HG03039 (cell line): ENCODE results near the gene CREB3L1.

Experiments used
- ATAC-seq: cut with Tn5 transposase; IDR thresholded peaks from one replicate; pipeline ENCODE4 v1.9.1; 2021; ENCODE audit warnings: mild to moderate bottlenecking, moderate library complexity; ENCODE audit not compliant: unreplicated experiment

CREB3L1 gene

GRCh38 chr11:46321757-46322156 lies 44.3 kb downstream of the CREB3L1 start:
- no peak for ATAC-seq

GRCh38 chr11:46322759-46323158 lies 45.3 kb downstream of the CREB3L1 start:
- no peak for ATAC-seq

DNA sequence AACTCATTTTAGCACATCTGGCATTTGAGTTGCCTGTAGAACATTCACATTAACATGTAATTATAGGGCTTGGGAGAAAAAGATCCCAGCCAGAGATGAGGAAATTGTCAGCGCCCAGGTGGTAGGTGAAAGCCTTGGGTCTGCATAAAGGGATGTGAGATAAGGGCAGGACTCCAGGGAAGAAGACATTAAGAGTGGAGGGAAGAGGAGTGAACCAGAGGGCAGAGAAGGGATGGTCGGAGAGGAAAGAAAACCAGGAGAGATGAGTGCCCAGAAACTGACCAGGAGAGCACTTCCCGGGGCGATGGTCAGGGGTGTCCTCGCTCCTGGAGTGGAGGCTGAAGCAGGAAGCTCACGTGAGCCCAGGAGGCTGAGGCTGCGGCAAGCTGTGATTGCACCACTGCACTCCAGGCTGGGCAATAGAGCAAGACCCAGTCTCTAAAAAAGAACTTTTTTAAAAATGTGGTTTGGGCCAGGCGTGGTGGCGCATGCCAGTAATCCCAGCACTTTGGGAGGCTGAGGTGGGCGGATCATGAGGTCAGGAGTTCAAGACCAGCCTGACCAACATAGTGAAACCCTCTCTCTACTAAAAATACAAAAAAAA lies 49.5 kb downstream of the CREB3L1 start:
- no peak for ATAC-seq

GRCh38 chr11:46327829-46328228 lies 50.4 kb downstream of the CREB3L1 start:
- ATAC-seq = no peak

DNA sequence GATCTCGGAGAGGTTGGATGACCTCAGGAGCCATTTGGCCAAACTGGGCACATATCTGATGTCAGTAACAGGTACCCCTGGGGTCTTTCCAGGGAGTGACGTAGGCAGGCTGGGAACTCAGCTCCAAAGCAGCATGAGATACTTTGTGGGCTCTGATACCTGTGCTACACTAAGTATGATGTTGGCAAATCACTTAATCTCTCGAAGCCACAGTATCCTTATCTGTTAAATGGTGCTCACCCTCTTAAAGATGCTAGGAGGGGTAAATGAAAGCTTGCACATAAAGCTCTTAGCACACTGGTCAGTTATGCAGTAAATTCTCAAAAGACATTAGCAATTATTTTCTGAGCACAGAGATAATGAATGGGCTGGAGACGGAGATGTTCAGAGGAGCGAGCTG lies 52.7 kb downstream of the CREB3L1 start:
- ATAC-seq = no peak

GRCh38 chr11:46330563-46331281 lies 53.3 kb downstream of the CREB3L1 start:
- no peak for ATAC-seq

GRCh38 chr11:46331282-46331984 lies 54.0 kb downstream of the CREB3L1 start:
- ATAC-seq = no peak

- ATAC-seq = no peak
Measured at GRCh38 chr11:46332093-46332567, 54.7 kb downstream of the CREB3L1 start.

- ATAC-seq = no peak
Measured at GRCh38 chr11:46332568-46333393, 55.3 kb downstream of the CREB3L1 start.

DNA sequence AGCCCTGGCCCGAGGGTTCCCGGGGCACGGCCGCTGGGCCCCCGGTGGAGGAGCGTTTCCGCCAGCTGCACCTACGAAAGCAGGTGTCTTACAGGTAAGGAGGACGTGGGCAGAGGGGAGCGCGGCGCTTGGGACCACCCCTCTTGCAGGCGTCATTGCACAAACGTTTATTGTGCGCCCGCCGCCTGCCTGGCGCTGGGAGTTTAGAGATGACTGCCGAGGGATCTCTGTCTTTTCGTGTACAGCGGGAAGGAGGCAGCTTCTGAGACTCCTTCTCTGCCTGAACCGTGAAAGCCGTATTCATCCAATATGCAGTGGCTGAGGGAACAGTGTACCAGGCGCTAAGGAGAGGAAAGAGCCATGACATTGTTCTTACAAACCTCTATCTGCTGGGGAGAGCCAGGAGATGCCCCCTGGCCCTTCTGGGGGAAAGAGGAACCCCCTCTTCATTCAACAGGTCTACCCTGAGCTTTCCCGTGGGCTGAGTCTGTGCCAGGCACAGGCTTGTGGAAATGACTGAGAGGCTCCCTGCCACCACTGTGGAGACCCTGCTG lies 56.0 kb downstream of the CREB3L1 start:
- ATAC-seq = no peak

- ATAC-seq = no peak
Measured at GRCh38 chr11:46334211-46334610, 56.7 kb downstream of the CREB3L1 start.

DNA sequence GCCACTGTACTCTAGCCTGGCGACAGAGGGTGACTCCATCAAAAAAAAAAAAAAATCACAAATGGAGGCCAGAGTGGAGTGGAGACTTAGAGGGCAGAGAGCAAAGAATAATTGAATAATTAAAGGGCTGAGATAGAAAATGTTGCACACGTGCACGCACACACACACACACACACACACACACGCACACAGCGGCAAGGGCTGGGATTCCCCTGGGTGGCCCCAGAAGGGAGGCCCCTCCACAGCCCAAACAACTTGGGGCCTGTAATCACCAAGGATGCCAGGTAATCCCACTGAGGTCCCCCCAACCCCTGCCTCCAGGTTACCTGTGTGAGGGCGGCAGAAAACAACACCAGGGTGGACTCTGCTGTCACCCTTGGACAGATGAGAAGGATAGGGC lies 57.8 kb downstream of the CREB3L1 start:
- ATAC-seq = no peak

DNA sequence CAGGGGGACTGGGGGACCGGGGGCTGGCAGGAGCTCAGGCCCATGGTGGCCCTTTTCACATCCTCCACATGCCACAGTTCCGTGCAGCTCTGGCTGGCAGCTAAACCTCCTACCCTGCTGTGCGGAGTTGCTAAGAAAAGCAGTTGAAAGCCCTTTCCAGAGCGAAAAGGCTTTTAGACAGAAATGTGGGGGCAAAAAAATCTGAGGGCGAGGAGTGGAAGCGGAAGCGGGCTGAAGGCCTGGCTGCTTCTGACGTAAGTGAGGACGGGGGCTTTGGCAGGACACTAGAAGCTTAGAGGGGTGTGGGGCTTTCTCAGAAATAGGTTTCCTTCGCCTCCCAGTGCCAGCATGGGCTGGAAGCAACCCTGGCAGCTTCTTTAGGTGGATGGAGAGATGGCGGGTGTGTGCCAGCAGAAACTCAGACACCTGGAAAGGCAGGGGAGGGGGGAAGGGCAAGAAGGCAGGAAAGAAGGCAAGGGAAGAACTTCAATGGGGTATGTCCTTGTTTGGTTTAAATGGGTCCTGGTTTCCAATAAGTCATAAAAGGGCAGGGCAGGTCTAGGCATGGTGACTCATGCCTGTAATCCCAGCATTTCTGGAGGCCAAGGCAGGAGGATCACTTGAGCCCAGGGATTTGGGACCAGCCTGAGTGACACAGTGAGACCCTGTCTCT lies 58.6 kb downstream of the CREB3L1 start:
- ATAC-seq = no peak

DNA sequence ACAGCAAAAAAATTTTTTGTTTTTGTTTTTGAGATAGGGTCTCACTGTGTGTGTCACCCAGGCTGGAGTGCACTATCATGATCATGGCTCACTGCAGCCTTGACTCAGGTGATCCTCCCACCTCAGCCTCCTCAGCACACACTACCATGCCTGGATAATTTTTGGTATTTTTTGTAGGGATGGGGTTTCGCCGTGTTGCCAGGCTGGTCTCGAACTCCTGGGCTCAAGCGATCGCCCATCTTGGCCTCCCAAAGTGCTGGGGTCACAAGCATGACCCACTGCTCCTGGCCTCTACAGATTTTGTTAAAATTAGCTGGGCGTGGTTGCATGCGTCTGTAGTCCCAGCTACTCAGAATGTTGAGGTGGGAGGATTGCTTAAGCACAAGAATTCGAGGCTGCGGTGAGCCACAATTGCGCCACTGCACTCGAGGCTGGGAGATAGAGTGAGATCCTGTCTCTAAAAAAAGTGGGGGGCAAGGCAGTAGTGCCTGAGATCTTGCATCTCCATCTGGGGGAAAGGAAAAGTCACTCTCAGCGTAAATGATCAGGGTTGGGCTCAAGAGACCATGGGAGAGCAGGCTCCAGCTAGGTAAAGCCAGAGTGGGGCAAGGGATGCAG lies 59.2 kb downstream of the CREB3L1 start:
- no peak for ATAC-seq

GRCh38 chr11:46337626-46338345 lies 60.3 kb downstream of the CREB3L1 start:
- no peak for ATAC-seq

- ATAC-seq = no peak
Measured at GRCh38 chr11:46338636-46338987, 61.1 kb downstream of the CREB3L1 start.

DNA sequence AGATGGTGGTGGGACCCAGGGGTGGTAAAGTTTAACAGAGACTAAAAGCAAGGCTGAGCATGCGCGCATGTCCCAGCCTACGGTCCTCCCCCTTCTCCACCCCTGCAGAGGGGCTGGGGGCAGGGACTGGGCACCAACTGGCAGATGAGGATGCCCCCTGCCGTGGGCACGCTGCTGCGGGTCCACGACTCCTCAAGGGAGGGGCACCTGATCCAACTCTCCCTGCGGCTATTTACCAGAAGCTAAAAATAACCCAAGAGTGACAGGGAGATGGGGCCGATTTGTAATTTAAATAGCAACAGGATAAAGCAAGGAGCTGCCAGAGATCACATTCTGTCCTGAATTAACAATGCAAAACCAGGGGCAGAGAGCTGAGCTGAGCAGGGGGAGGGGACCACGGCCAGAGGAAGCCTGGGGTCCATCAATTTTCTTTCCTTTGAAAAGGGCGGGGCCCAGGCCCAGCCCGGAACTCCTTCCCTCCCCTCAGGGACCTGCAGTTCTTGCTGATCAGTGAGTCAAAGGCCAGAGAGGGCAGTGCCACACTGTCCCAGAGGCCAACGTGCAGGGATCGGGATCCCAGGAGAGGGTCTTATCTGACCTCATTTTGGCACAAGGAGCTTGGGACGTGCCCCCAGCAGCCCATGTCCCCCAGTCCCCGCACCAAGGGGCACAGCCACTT lies 61.7 kb downstream of the CREB3L1 start:
- ATAC-seq = no peak

- ATAC-seq = no peak
Measured at GRCh38 chr11:46339816-46340215, 62.4 kb downstream of the CREB3L1 start.

DNA sequence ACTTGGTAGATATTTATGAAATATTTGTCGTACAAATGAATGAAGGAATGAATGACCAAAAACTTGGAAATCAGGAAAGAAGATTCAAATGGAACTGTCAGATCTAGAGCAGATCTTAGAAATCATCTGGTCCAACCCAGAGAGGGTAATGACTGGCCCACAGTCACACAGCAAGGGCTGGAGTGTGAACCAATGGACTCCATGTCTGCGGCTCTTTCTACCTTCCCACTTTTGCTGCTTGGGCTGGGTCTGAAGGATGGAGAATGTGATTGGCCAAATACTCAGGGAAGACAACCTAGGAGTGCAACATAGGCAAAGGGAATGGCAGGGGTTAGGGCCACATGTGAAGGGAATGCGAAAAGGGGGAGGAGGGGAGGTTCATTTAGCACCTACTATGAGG lies 64.0 kb downstream of the CREB3L1 start:
- no peak for ATAC-seq
